CD4-positive, alpha-beta memory T cell (primary cell): Measurements from ENCODE around the gene KLHL13. TPM values are rescaled to one million over a fixed set of nuclear protein-coding genes. Genes with fewer than 3 reads are reported as not detected.

Source experiments
- CTCF ChIA-PET: fragments of 350-600 bp; sonication (Branson Sonifier 250); formaldehyde crosslinking; loops from one replicate; lab custom pipeline; 2021; ENCODE audit warnings: inconsistent platforms; ENCODE audit not compliant: partially characterized antibody; lab: Charles Lee
- POLR2A ChIA-PET: fragments of 350-600 bp; sonication (Branson Sonifier 250); formaldehyde crosslinking; loops from one replicate; lab custom pipeline; 2021; ENCODE audit not compliant: partially characterized antibody; lab: Charles Lee
- DNase-seq, 5 donors: peaks; one replicate each; pipeline versions ENCODE4 v3.0.0 to v3.0.0-alpha.2; 2020 to 2022; ENCODE audit warnings: mixed read lengths in 1 of 5
- H3K27ac ChIP-seq: one replicate; pipeline ENCODE4 v1.7.0; 2013; ENCODE audit warnings: low read depth, low read length
- H3K27me3 ChIP-seq: 2 replicates; pipeline ENCODE4 v1.7.0; 2013; ENCODE audit warnings: mild to moderate bottlenecking, low read length, moderate library complexity; ENCODE audit not compliant: insufficient read depth
- H3K36me3 ChIP-seq: 2 replicates; pipeline ENCODE4 v1.7.0; 2013; ENCODE audit warnings: mild to moderate bottlenecking, low read length, moderate library complexity; ENCODE audit not compliant: insufficient read depth
- H3K4me1 ChIP-seq: 2 replicates; pipeline ENCODE4 v1.7.0; 2013; ENCODE audit warnings: mild to moderate bottlenecking, low read length, moderate library complexity; ENCODE audit not compliant: insufficient read depth
- H3K4me3 ChIP-seq, 2 donors: one replicate each; pipeline ENCODE4 v1.7.0; 2013; ENCODE audit warnings: low read length in 2 of 2, mild to moderate bottlenecking in 1 of 2
- H3K9me3 ChIP-seq, 2 donors: one replicate each; pipeline ENCODE4 v1.7.0; 2013; ENCODE audit warnings: low read length in 2 of 2, control low read depth in 1 of 2; ENCODE audit not compliant: control insufficient read depth in 1 of 2
- H3K27ac Mint-ChIP-seq, 7 donors: one replicate each; pipeline ENCODE4 v1.8.0; 2020 to 2021; ENCODE audit warnings: mixed read lengths in 7 of 7, mild to moderate bottlenecking in 6 of 7, inconsistent platforms in 3 of 7, moderate library complexity in 3 of 7
- H3K27me3 Mint-ChIP-seq, 2 donors: one replicate each; pipeline ENCODE4 v1.8.0; 2020 to 2021; ENCODE audit warnings: mixed read lengths in 2 of 2
- H3K36me3 Mint-ChIP-seq, 2 donors: one replicate each; pipeline ENCODE4 v1.8.0; 2020 to 2021; ENCODE audit warnings: mixed read lengths in 2 of 2, inconsistent platforms in 1 of 2, mild to moderate bottlenecking in 1 of 2
- H3K4me1 Mint-ChIP-seq, 4 donors: one replicate each; pipeline ENCODE4 v1.8.0; 2020 to 2021; ENCODE audit warnings: mixed read lengths in 4 of 4, mild to moderate bottlenecking in 1 of 4
- H3K4me3 Mint-ChIP-seq, 8 donors: one replicate each; pipeline ENCODE4 v1.8.0; 2020 to 2021; ENCODE audit warnings: mixed read lengths in 8 of 8, mild to moderate bottlenecking in 7 of 8, moderate library complexity in 6 of 8, inconsistent platforms in 3 of 8
- H3K9me3 Mint-ChIP-seq, 8 donors: one replicate each; pipeline ENCODE4 v1.8.0; 2020 to 2021; ENCODE audit warnings: mixed read lengths in 8 of 8, mild to moderate bottlenecking in 5 of 8, inconsistent platforms in 3 of 8, moderate library complexity in 1 of 8
- intact Hi-C: fragments of 100-400 bp; cut with micrococcal nuclease; formaldehyde crosslinking; loops from one replicate; pipeline ENCODE4 v1.15.1; 2023
- polyA plus RNA-seq, 2 donors: library from polyadenylated mRNA; unstranded; fragments of 300-500 nt; fragmentation: Illumina TruSeq; gene quantifications; one replicate each; pipeline ENCODE4 v1.2.3, GENCODE V29; 2021
- total RNA-seq, 2 experiments: library from RNA; stranded (reverse); gene quantifications; one replicate each; pipeline ENCODE4 v1.2.3, GENCODE V29; 2021

Gene KLHL13
- total and polyA plus RNA-seq, 4 experiments from 2014 or later, result 0.53 to 0.59 TPM; not detected in 2

DNA sequence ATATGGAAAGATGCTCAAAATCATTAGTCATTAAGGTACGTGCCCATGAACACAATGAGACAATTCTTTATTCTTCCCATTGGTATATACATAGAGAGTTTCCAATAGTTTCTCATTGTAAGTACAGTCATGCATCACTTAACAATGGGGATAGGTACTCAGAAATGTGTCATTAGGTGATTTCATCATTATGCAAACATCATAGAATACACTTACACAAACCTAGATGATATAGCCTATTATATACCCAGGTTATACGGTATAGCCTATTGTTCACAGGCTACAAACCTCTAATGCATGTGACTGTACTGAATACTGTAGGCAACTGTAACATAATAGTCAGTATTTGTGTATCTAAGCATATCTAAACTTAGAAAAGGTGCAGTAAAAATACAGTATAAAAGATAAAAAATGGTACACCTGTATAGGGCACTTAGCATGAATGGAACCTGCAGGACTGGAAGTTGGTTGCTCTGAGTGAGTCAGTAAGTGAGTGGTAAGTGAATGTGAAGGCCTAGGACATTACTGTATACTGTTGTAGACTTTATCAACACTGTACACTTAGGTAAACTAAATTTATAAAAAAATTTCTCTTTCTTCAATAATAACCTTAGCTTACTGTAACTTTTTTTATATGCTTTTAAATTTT is 49.6 kb downstream of the KLHL13 start:
- no peaks in the 10 kb centered on the region for H3K27me3 Mint-ChIP-seq
- intact Hi-C loops, result no loop called here
- H3K4me3 ChIP-seq, result no peak overlapping the region
- H3K36me3 Mint-ChIP-seq, result no peaks in the 10 kb centered on the region
- H3K27me3 ChIP-seq, result no peaks in the 10 kb centered on the region
- H3K9me3 Mint-ChIP-seq, result no peaks in the 10 kb centered on the region
- no peaks in the 10 kb centered on the region for H3K4me1 ChIP-seq
- H3K4me1 Mint-ChIP-seq, result no peaks in the 10 kb centered on the region
- no peak overlapping the region for H3K27ac Mint-ChIP-seq
- ChIA-PET CTCF (no interaction called here), POLR2A (no interaction called here)
- no peak for DNase-seq
- H3K9me3 ChIP-seq, result no peaks in the 10 kb centered on the region
- H3K36me3 ChIP-seq, result no peaks in the 10 kb centered on the region
- H3K27ac ChIP-seq, result no peak overlapping the region
- no peak overlapping the region for H3K4me3 Mint-ChIP-seq

DNA sequence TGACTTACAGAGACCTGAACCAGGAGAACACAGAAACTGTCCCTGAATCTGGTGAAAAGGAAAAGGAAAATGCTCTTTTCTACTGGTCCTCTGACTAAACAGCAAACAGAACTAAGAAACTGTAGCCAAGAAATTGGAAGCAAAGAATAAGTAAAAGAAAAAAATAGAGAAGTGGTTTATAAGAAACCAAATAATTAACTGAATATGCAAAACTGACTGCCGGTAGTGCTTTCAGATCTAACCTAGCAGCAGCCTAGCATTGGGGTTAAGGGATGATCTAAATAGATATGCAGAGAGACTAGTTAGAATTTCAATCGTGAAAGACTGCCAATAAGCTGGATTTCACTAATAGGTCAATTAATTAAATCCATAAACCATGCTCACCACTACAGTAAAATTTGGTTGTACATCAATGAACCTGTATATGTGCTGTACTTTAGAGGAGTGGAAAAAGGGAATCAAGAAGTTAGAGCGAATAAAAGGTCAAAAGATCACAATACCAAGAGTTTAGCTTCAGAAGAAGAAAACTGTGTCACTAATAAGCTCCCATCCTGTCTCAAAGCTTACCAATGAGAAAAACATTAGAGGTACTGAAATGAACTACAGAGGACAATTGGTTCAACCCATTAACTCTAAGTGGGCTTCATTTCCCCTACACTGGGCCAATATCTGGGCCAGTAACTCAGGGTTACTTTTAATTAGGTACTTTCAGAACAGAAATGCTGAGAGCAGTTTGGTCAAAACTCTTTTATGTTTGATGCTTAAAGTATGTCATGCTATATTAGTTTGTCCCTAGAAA is 53.6 kb downstream of the KLHL13 start:
- H3K4me3 ChIP-seq, result no peak overlapping the region
- no peaks in the 10 kb centered on the region for H3K9me3 Mint-ChIP-seq
- no peaks in the 10 kb centered on the region for H3K27me3 Mint-ChIP-seq
- H3K36me3 ChIP-seq, result no peaks in the 10 kb centered on the region
- intact Hi-C loops, result no loop called here
- no peaks in the 10 kb centered on the region for H3K36me3 Mint-ChIP-seq
- H3K4me1 Mint-ChIP-seq, result no peaks in the 10 kb centered on the region
- no peaks in the 10 kb centered on the region for H3K27me3 ChIP-seq
- DNase-seq, result no peak
- no peaks in the 10 kb centered on the region for H3K4me1 ChIP-seq
- H3K4me3 Mint-ChIP-seq, result no peak overlapping the region
- H3K27ac Mint-ChIP-seq, result no peak overlapping the region
- ChIA-PET POLR2A (no interaction called here), CTCF (no interaction called here)
- H3K9me3 ChIP-seq, result no peaks in the 10 kb centered on the region
- H3K27ac ChIP-seq, result no peak overlapping the region

DNA sequence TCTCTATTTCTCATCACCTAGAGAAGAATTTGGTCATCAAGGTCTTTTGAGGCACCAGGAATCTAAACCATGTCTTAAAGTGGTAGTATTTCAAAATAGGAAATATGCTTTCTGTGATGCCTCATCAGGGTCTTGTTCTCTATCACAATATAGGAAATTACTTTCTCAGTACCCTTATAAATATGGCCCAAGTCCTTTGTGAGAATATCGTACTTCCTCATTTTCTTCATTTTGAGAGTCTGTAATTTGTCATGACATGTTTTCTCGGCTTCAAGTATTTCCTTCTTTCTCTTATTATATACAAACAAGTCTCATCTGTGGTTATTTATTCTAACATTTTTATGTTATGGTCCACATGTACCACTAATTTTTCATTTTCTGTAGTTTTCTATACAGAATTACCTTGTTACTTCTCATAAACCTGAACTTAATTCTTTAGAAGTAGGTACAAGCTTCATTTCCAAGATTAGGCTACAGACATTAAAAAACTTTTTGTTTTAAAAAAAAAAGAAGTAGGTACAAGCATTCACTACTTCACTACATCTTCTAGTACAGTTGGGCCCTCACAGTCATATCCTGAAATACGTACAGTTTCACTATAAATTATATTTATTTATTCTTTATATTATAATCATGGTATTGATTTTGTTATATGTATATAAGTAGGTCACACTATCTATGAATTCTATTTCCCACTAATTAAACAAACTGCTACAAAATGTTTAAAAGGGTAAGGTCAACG is 54.4 kb downstream of the KLHL13 start:
- DNase-seq, result no peak
- ChIA-PET POLR2A (no interaction called here), CTCF (no interaction called here)
- Mint-ChIP-seq H3K4me3 (no peak overlapping the region), H3K36me3 (no peaks in the 10 kb centered on the region), H3K27me3 (no peaks in the 10 kb centered on the region), H3K9me3 (no peaks in the 10 kb centered on the region), H3K4me1 (no peaks in the 10 kb centered on the region), H3K27ac (no peak overlapping the region)
- no peak overlapping the region for H3K27ac ChIP-seq
- H3K36me3 ChIP-seq, result no peaks in the 10 kb centered on the region
- intact Hi-C loops, result no loop called here
- H3K4me1 ChIP-seq, result no peaks in the 10 kb centered on the region
- no peaks in the 10 kb centered on the region for H3K27me3 ChIP-seq
- H3K4me3 ChIP-seq, result no peak overlapping the region
- no peaks in the 10 kb centered on the region for H3K9me3 ChIP-seq

DNA sequence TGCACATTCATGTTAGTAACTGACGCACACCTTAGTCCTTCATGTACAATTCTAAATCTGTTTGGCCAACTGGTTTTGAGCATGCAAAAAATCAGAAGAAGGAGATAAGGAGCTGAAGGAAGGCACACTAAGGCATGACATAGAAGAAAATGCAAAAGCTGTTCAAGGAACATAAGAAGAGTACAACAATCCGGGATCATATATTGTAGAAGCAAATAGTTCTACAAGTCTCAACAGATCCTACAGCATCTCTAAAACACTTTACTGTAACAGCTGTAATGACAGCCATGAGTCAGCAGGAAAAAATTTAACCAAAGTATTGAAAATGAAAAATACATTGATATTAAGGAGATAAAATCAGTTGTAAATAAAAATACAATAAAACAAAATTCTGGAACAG is 57.7 kb downstream of the KLHL13 start:
- H3K4me1 ChIP-seq, result no peaks in the 10 kb centered on the region
- Mint-ChIP-seq H3K27me3 (no peaks in the 10 kb centered on the region), H3K27ac (no peak overlapping the region), H3K9me3 (no peaks in the 10 kb centered on the region), H3K36me3 (no peaks in the 10 kb centered on the region), H3K4me1 (no peaks in the 10 kb centered on the region), H3K4me3 (no peak overlapping the region)
- CTCF ChIA-PET, result no interaction called here
- H3K4me3 ChIP-seq, result no peak overlapping the region
- intact Hi-C loops, result no loop called here
- no peak overlapping the region for H3K27ac ChIP-seq
- POLR2A ChIA-PET, result no interaction called here
- DNase-seq, result no peak
- no peaks in the 10 kb centered on the region for H3K36me3 ChIP-seq
- no peaks in the 10 kb centered on the region for H3K27me3 ChIP-seq
- no peaks in the 10 kb centered on the region for H3K9me3 ChIP-seq

DNA sequence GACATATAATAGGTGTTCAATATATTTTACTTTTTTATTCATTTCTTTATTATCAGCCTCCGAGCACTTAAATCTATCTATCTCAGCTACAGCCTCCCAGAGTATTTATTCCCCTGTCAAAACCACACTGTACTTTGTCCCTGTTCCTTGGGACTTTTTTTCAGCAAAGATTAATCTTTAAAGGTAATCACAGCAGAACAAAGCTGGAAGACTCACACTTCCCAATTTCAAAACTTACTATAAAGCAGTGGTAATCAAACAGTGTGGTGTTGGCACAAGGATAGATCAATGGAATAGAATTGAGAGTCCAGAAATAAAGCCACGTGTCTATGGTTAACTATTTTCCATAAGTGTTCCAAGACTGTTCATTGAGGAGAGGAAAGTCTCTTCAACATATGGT is 59.7 kb downstream of the KLHL13 start:
- Histone ChIP-seq H3K4me3 (no peak overlapping the region), H3K9me3 (no peaks in the 10 kb centered on the region), H3K4me1 (no peaks in the 10 kb centered on the region), H3K27me3 (no peaks in the 10 kb centered on the region), H3K36me3 (no peaks in the 10 kb centered on the region), H3K27ac (no peak overlapping the region)
- no peaks in the 10 kb centered on the region for H3K27me3 Mint-ChIP-seq
- ChIA-PET POLR2A (no interaction called here), CTCF (no interaction called here)
- intact Hi-C loops, result no loop called here
- H3K9me3 Mint-ChIP-seq, result peaks cover 0 to 2% (median 0%) of the 10 kb centered on the region in 8 donors
- DNase-seq, result no peak
- H3K4me1 Mint-ChIP-seq, result no peaks in the 10 kb centered on the region
- H3K27ac Mint-ChIP-seq, result no peak overlapping the region
- no peak overlapping the region for H3K4me3 Mint-ChIP-seq
- H3K36me3 Mint-ChIP-seq, result no peaks in the 10 kb centered on the region

DNA sequence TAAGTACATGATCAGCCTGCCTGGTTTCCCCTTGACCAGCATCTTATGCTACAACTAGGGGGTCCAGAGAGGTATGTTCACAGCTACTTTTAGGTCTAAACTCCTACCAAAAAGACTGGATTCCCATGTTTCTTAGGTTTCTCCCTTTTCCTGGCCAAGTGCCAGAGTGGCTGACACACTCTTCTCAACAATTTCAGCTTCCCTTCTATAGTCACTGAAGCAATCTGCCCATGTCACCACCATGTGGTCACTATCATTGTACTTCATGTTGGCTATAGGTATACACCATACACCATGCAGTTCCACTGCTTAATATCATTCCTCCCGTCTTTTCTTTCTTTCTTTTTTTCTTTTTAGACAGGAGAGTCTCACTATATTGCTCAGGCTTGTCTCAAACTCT is 66.9 kb downstream of the KLHL13 start:
- no peaks in the 10 kb centered on the region for H3K4me1 Mint-ChIP-seq
- POLR2A ChIA-PET, result no interaction called here

DNA sequence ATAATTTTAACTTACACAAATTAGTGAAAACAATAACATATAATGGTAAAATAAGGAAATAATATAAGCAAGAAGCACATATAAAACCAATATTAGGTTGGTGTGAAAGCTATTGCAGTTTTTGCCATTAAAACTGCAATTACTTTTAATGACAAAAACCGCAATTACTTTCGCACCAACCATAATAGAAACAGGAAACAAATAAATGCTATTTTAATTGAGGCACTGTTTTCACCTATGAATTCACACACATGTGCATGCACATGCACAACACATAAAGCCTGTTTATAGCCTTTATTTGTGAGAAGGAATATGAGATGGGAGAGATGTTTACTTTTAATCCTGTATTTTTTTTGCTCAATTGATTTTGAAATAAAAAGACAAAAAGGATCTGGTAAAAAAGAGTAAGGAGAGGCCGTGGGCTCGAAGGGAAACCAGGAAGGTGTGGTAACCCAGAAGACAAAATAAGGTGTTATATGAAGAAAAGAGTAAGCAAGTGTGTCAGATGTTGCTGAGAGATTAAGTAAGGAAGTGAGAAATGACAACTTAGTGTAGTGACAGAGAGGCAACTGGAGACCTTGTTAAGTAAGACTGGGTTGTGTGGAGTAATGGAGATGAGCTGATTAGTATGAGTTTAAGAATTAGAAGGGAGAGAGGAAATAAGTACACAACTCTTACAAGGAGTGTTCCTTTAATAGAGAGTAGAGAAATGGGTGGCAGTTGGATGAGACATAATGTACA is 69.0 kb downstream of the KLHL13 start:
- Mint-ChIP-seq H3K27ac (no peak overlapping the region), H3K9me3 (peaks cover 0 to 21% (median 3%) of the 10 kb centered on the region in 8 donors), H3K4me3 (no peak overlapping the region), H3K36me3 (no peaks in the 10 kb centered on the region), H3K27me3 (no peaks in the 10 kb centered on the region), H3K4me1 (no peaks in the 10 kb centered on the region)
- no peak overlapping the region for H3K27ac ChIP-seq
- no peaks in the 10 kb centered on the region for H3K27me3 ChIP-seq
- intact Hi-C loops, result no loop called here
- ChIA-PET CTCF (no interaction called here), POLR2A (no interaction called here)
- no peak for DNase-seq
- H3K4me1 ChIP-seq, result no peaks in the 10 kb centered on the region
- H3K36me3 ChIP-seq, result no peaks in the 10 kb centered on the region
- no peaks in the 10 kb centered on the region for H3K9me3 ChIP-seq
- no peak overlapping the region for H3K4me3 ChIP-seq

More for the DNA sequence above, 66.9 kb downstream of the KLHL13 start:
- Histone ChIP-seq H3K4me1 (no peaks in the 10 kb centered on the region), H3K36me3 (no peaks in the 10 kb centered on the region), H3K27me3 (no peaks in the 10 kb centered on the region), H3K9me3 (no peaks in the 10 kb centered on the region), H3K27ac (no peak overlapping the region), H3K4me3 (no peak overlapping the region)
- Mint-ChIP-seq H3K36me3 (no peaks in the 10 kb centered on the region), H3K9me3 (peaks cover 0 to 6% (median 0%) of the 10 kb centered on the region in 8 donors), H3K27ac (no peak overlapping the region), H3K4me3 (no peak overlapping the region), H3K27me3 (no peaks in the 10 kb centered on the region)
- CTCF ChIA-PET, result no interaction called here
- no peak for DNase-seq
- intact Hi-C loops, result no loop called here
